ENCODE results near the gene POLR2C. TPM values are rescaled to one million over a fixed set of nuclear protein-coding genes. Genes with fewer than 3 reads are reported as not detected.

Gene POLR2C
- total and polyA plus RNA-seq, 9 donors = 54.9 to 96.9 (median 68.9) TPM

DNA sequence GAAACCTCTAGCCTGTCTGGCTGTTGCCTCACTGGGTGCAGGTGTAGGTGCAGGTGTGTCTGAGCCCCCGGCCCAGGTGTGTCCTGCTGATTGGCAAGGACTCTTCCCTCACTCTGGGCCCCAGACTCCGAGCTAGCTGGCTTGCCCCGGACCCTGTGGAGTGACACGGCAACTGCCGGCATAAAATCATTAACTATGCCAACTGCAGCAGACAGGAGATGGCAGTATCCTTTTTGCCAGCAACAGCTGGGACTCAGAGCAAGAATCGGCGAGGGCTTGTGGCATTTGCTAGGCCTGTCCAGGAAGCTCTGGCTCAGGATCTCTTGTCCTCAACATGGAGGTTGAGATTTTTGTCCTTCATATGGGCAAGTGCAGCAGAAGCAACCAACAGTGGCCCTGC is 36.1 kb upstream of the POLR2C start:
- TF ChIP-seq, protein P1, sequence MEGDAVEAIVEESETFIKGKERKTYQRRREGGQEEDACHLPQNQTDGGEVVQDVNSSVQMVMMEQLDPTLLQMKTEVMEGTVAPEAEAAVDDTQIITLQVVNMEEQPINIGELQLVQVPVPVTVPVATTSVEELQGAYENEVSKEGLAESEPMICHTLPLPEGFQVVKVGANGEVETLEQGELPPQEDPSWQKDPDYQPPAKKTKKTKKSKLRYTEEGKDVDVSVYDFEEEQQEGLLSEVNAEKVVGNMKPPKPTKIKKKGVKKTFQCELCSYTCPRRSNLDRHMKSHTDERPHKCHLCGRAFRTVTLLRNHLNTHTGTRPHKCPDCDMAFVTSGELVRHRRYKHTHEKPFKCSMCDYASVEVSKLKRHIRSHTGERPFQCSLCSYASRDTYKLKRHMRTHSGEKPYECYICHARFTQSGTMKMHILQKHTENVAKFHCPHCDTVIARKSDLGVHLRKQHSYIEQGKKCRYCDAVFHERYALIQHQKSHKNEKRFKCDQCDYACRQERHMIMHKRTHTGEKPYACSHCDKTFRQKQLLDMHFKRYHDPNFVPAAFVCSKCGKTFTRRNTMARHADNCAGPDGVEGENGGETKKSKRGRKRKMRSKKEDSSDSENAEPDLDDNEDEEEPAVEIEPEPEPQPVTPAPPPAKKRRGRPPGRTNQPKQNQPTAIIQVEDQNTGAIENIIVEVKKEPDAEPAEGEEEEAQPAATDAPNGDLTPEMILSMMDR (IDR thresholded peaks at IDR 0.05) = no peak
- TF ChIP-seq EP300 (IDR thresholded peaks at IDR 0.05) (no peak), POLR2A (IDR thresholded peaks at IDR 0.05) (no peak)
- Histone ChIP-seq H3K27me3 (no peaks in the 10 kb centered on the region), H3K4me1 (ENCODE audit: insufficient read depth) (peaks cover 4% of the 10 kb centered on the region), H3K9me3 (no peaks in the 10 kb centered on the region), H3K4me3 (no peak overlapping the region), H3K27ac (no peak overlapping the region), H3K36me3 (no peaks in the 10 kb centered on the region)
- intact Hi-C loops (cut with DNase I) = no loop called here
- WGBS, 3 donors = 79 to 89% (median 85%) methylated on average over 4 to 7 of the region's 7 CpGs
- DNase-seq = no peak

DNA sequence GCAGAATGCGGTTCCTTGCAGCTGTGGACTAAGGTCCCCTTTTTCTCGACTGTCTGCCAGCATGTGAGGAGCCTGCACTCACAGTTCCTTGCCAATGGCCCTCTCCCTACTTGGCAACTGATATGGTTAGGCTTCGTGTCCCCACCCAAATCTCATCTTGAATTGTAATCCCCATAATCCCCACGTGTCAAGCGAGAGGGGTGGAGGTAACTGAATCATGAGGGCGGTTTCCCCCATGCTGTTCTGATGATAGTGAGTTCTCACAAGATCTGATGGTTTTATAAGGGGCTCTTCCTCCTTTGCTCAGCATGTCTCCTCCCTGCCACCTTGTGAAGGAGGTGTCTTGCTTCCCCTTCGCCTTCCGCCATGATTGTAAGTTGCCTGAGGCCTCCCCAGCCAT is 35.2 kb upstream of the POLR2C start:
- WGBS, 3 donors = 78 to 90% (median 81%) methylated on average over 8 of the region's 8 CpGs

DNA sequence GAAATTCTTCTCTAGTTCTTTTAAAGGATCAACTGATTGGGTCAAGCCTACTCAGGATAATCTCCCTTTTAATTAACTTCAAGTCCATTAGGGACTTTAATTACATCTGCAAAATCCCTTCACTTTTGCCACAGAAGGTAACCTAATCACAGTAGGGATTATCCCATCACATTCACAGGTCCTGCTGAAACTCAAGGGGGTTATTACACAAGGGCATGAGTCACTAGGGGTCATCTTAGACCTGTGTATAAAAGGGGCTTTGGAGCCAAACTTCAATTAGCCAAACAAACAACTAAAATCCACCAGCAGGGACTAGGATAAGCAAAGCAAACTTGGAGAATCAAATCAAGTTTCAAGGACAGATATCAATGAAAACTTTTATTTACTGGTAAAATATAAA is 34.7 kb upstream of the POLR2C start:
- DNase-seq = no peak
- Histone ChIP-seq H3K4me1 (ENCODE audit: insufficient read depth) (no peaks in the 10 kb centered on the region), H3K27me3 (no peaks in the 10 kb centered on the region), H3K9me3 (no peaks in the 10 kb centered on the region), H3K4me3 (no peak overlapping the region), H3K36me3 (no peaks in the 10 kb centered on the region), H3K27ac (no peak overlapping the region)
- TF ChIP-seq POLR2A (IDR thresholded peaks at IDR 0.05) (no peak), EP300 (IDR thresholded peaks at IDR 0.05) (no peak)
- TF ChIP-seq, protein P1 (IDR thresholded peaks at IDR 0.05) = no peak
- intact Hi-C loops (cut with DNase I) = no loop called here

More for the DNA sequence above, 35.2 kb upstream of the POLR2C start:
- DNase-seq = peak in 1 of 5 donors; percentile 3
- intact Hi-C loops (cut with DNase I) = no loop called here
- no peaks in the 10 kb centered on the region for H3K36me3 ChIP-seq
- no peak overlapping the region for H3K4me3 ChIP-seq
- H3K9me3 ChIP-seq = no peaks in the 10 kb centered on the region
- H3K27ac ChIP-seq = no peak overlapping the region
- H3K4me1 ChIP-seq (ENCODE audit: insufficient read depth) = peaks cover 2% of the 10 kb centered on the region
- no peaks in the 10 kb centered on the region for H3K27me3 ChIP-seq
- no peak for TF ChIP-seq POLR2A (IDR thresholded peaks at IDR 0.05)
- TF ChIP-seq EP300 (IDR thresholded peaks at IDR 0.05) = no peak
- TF ChIP-seq, protein P1 (IDR thresholded peaks at IDR 0.05) = no peak

DNA sequence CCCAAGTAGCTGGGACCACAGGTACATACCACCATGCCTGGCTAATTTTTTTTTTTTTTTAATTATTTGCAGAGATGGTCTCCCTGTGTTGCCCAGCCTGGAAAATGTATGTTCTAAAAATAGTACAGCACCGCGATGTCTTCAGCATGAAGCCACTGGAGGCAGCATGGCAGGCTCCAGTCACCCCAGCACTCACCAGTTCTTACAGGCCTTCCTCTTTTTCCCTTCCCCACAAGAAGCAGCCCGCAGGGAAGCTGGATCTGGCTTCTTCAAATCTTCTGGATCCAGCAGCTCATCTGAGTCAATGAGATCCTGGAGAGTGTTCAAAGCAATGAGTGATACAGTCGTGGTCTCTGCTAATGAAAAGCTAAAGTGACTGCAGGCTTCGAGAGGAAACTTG is 31.5 kb upstream of the POLR2C start:
- no peak for TF ChIP-seq EP300 (IDR thresholded peaks at IDR 0.05)
- TF ChIP-seq, protein P1 (IDR thresholded peaks at IDR 0.05) = no peak
- TF ChIP-seq POLR2A (IDR thresholded peaks at IDR 0.05) = no peak
- DNase-seq = no peak

More for the DNA sequence above, 31.5 kb upstream of the POLR2C start:
- intact Hi-C loops (cut with DNase I) = no loop called here
- 85 to 89% (median 87%) methylated on average over 5 of the region's 5 CpGs for WGBS, 3 donors
- no peaks in the 10 kb centered on the region for H3K27me3 ChIP-seq
- H3K4me3 ChIP-seq = no peak overlapping the region
- no peaks in the 10 kb centered on the region for H3K9me3 ChIP-seq
- H3K27ac ChIP-seq = no peak overlapping the region
- H3K36me3 ChIP-seq = no peaks in the 10 kb centered on the region
- H3K4me1 ChIP-seq (ENCODE audit: insufficient read depth) = no peaks in the 10 kb centered on the region
